ENCODE measurements around the gene FUT4.

DNA sequence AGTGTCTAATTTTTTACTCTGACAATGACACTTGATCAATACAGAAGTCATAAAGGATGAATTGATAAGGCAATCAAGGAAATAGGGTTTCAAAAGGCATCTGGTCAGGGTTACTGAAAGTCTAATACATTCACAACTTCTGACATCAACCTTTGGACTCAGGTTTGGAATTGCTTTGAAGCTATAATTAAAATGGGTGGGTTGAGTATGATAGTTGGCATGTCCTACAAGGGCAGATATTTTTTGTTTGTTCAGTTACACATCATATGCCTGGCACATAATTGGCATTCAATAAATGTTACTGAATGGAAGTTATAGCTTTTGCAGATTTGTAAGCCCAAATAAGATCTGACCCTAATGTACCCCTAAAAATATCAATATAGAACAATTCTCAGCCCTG is 7.3 kb upstream of the FUT4 start:
- no peak for TF ChIP-seq EP300 (IDR thresholded peaks at IDR 0.05)
- no peak for TF ChIP-seq POLR2A (IDR thresholded peaks at IDR 0.05; ENCODE audit: low read length)
- no peak for TF ChIP-seq CTCF (IDR thresholded peaks at IDR 0.05)
- no peak for TF ChIP-seq EHMT2 (IDR thresholded peaks at IDR 0.05; ENCODE audit: low read depth)
- no peak for TF ChIP-seq SMC3 (IDR thresholded peaks at IDR 0.05)
- no peak for TF ChIP-seq CHD2 (IDR thresholded peaks at IDR 0.05; ENCODE audit: low read length, partially characterized antibody)
- TF ChIP-seq, protein P1, sequence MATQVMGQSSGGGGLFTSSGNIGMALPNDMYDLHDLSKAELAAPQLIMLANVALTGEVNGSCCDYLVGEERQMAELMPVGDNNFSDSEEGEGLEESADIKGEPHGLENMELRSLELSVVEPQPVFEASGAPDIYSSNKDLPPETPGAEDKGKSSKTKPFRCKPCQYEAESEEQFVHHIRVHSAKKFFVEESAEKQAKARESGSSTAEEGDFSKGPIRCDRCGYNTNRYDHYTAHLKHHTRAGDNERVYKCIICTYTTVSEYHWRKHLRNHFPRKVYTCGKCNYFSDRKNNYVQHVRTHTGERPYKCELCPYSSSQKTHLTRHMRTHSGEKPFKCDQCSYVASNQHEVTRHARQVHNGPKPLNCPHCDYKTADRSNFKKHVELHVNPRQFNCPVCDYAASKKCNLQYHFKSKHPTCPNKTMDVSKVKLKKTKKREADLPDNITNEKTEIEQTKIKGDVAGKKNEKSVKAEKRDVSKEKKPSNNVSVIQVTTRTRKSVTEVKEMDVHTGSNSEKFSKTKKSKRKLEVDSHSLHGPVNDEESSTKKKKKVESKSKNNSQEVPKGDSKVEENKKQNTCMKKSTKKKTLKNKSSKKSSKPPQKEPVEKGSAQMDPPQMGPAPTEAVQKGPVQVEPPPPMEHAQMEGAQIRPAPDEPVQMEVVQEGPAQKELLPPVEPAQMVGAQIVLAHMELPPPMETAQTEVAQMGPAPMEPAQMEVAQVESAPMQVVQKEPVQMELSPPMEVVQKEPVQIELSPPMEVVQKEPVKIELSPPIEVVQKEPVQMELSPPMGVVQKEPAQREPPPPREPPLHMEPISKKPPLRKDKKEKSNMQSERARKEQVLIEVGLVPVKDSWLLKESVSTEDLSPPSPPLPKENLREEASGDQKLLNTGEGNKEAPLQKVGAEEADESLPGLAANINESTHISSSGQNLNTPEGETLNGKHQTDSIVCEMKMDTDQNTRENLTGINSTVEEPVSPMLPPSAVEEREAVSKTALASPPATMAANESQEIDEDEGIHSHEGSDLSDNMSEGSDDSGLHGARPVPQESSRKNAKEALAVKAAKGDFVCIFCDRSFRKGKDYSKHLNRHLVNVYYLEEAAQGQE (IDR thresholded peaks at IDR 0.05) = no peak
- no peak for TF ChIP-seq GATA3 (IDR thresholded peaks at IDR 0.05; ENCODE audit: borderline replicate concordance)
- TF ChIP-seq NFE2L2 (conservative IDR thresholded peaks at IDR 0.05; ENCODE audit: low read length) = no peak
- TF ChIP-seq RARB (CRISPR knock-in tag; IDR thresholded peaks at IDR 0.05) = no peak
- no peak for TF ChIP-seq NR3C1 (IDR thresholded peaks at IDR 0.05)
- TF ChIP-seq MAX (IDR thresholded peaks at IDR 0.05) = no peak
- TF ChIP-seq MYC (IDR thresholded peaks at IDR 0.05; ENCODE audit: borderline replicate concordance, low read length) = no peak
